HG03575 (cell line): ENCODE data around the gene FSCN2.

Source experiments
- ATAC-seq: cut with Tn5 transposase; IDR thresholded peaks from one replicate; pipeline ENCODE4 v1.9.1; 2021; ENCODE audit not compliant: unreplicated experiment, insufficient number of reproducible peaks, low FRiP score; ENCODE audit errors: extremely low read depth

FSCN2 gene

DNA sequence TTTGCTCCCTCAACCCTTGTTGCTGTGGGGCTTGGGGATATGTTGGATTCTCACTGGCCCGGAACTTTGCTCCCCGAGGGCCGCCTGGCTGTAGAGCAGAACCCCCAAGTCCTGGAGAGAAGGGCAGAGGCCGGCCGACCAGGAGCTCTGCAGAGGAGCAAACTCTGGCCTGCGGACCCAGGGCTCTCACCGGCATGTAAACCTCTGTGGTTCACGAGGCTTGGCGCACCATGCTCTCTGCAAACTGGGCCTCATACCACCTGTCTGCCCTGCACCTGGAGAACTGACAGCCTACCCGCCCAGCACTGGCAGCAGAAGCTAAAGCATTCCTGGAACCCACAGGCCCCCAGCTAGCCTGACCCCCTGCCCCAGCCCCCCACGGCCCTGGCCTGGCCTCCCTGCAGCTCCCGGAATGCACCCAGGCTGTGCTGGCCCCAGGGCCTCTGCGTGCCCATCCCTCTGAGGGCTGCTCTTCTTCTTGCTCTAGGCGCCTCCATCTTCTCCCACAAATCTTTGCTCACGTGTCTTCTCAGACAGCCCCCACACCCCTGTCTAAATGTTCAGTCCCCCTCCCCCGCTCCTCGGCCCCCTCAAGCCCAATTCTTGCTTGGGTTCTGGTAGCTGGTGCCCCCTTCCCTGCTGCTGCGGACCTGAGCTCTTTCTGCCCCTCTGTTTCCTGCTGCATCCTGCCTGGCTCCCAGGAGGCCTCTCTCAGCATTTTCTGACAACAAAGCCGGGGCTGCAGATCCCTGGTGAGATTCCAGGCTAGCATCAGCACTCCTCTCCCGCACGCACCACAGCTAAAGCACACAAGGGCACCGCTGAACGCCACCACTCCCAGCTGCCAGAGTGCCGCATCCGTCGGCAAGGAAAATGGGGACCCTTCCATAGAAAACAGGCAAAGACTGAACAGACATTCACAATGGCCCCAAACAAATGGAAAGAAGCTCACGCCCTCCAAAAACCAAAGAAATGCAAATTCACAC is 38.9 kb upstream of the FSCN2 start:
- no peak for ATAC-seq

DNA sequence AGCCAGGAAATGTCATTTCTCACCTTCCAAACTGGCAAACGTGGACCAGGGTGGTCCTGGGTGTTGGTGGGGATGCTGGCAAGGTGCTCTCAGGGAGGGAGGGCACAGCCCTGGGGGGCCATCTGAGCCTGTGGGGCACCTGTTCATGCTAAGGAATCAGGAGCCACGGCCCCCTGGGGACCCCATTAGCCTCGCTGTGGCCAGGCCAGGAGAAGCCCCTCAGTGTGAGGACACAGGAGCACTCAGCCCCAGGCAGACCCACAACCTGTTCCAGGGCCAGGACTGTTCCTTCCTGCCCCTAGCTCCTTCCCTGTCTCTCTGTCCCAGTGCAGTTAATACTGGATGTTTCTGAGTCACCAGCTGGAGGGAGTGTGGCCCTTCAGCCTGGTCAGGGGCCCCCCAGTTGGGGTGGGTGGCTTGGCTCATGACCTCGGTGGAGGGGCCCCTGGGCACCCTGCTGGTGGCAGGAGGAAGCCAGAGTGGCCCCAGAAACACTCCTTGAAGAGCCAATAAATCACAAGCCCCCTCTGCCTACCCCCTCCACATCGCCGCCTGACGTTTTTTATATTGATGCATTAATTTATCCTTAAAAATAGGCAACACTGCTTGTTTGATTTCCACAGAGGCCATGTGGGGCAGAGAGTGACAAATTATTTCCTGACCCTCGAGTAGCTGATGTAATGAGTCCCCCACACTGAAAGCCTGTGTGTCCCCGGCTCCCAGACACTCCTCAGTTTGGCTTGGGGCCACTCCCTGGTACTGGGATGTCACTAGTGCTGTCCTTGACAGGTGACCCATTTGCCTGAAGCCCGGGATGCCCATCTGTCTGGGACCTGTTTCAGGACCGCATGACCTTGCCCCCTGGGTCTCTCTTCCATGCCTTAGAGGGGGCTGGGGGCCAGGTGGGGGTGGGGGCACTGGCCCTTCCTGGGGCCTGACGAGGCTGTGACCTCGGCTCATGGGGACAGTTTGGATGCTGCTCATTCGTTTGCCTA is 37.9 kb upstream of the FSCN2 start:
- ATAC-seq: no peak

DNA sequence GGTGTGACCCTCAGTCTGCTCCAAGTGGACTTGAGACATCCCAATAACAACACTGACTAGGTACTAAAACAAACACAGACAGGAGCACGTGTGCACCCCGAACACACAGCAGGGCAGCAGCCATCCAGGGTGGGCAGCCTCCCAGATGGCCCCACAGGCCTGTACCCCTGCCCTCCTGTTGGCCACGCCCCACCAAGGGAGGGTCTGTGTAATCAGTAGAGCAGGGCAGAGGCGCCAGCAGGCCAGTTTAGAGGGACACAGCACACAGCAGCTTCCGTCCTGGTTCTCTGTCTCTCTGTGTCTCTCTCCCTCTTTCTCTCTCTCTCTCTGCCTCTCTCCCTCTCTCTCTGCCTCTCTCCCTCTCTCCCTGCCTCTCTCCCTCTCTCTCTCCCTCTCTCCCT is 37.0 kb upstream of the FSCN2 start:
- ATAC-seq: no peak

DNA sequence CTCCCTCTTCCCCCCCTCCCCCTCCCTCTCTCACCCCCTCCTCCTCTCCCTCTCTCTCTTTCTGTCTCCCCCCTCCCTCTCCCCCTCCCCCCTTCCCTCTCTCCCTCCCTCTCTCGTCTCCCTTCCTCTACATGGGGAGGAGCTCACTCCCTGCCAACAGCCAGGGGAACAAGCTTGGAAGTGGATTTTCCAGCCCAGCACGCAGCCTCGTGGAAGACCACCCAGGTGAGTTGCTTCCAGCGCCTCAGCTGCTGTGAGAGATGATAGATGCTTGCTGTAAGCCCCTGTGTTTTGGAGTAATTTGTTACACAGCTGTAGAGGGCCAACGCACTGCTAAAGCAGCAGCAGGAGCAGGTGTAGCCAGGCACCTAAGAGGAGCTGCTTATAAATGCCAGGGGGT is 36.4 kb upstream of the FSCN2 start:
- no peak for ATAC-seq

DNA sequence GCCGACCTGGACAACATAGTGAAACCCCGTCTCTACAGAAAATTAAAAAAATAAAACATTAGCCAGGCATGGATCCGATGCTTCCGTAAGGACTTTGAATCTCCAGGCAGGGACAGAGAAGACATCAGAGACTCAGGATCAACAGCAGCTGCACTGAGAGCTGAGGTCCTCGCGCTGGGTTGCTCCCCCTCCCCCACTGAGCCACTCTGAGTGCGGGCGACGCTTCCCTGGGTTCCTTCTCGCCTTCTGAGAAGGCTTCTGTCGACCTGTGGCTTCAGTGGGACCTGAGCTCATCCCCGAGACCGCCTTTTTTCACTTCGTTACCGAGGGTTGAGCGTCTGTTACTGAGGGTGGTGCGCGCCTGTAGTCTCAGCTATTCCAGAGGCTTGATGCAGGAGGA is 36.0 kb upstream of the FSCN2 start:
- no peak for ATAC-seq

DNA sequence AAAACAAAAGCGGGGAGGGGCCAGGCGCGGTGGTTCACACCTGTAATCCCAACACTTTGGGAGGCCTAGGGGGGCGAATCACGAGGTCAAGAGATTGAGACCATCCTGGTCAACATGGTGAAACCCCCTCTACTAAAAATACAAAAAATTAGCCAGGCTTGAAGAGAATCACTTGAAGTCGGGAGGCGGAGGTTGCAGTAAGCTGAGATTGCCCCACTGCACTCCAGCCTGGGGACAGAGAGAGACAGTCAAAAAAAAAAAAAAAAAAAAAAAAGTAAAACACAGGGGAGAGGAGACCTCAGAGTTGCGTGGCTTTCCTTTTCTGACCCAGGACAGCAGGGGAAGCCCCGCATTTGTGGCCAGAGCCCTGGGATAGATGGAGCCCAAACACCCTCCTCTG is 35.5 kb upstream of the FSCN2 start:
- ATAC-seq: no peak

DNA sequence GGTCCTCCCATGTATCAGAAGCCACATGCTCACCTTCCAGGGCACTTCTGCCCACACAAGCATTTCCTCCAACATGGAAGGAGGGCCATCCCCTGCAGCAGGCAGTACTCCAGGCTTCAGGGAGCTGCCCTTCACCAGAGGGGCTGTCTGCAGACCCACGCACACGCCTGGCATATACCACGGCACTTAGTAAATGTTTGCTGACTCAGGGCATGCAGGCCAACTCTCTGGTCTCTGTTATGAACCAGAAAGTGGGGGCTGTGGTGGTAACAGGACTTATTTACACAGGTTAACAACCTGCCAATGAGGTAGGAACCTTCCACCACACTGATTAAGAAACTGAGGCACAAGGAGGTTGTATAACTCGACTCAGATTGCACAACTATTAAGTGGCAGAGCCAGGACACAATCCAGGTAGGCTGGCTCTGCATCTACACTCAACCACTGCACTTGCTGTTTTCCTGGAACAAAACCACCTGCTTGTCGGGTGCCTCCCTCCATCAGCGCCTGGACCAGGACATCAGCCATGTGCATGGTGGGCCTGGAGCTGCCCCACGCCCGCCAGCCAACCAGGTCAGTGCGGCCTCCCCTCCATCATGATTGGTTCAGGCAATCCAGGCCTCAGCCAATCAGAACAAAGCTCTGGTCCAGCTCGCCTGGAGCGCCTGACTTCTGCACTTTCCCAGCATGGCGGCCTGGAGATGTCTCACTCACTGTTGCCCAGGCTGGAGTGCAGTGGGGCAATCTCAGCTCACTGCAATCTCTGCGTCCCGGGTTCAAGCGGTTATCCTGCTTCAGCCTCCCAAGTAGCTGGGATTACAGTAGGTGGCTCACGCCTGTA is 34.8 kb upstream of the FSCN2 start:
- ATAC-seq: no peak

DNA sequence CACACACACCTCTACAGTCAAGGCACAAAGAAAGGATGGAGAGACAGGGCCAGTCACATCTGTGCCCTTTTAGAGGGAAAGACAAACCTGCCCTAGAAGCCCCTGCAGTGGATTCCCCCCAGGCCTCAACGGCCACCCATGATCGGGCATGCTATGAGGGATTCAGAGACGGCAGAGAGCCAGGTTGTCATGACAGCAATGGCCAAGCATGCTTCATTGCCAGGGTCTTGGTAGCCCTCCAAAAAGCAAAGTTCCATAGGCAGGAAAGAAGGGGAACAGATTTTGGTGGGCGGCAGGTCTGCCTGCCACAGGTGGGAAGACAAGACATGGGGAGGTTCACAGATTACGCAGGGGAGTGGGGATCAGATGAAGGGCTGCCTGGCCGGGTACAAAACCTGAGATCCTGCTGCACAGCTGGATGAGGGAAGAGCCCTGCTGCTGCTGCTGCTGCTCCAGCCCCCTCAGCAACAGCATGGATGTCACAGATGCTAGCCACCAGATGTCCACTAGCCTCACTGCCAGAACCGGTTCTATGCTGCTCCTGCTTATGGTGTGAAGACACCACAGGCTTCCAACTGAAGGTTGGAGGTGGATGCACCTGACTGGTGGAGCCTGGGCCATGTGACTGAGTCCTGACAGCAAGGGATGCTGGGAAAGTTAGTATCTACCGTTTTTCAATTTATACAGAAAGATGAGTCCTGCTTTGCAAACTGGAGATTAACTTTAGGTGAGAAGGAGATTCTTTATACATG is 33.4 kb upstream of the FSCN2 start:
- no peak for ATAC-seq

DNA sequence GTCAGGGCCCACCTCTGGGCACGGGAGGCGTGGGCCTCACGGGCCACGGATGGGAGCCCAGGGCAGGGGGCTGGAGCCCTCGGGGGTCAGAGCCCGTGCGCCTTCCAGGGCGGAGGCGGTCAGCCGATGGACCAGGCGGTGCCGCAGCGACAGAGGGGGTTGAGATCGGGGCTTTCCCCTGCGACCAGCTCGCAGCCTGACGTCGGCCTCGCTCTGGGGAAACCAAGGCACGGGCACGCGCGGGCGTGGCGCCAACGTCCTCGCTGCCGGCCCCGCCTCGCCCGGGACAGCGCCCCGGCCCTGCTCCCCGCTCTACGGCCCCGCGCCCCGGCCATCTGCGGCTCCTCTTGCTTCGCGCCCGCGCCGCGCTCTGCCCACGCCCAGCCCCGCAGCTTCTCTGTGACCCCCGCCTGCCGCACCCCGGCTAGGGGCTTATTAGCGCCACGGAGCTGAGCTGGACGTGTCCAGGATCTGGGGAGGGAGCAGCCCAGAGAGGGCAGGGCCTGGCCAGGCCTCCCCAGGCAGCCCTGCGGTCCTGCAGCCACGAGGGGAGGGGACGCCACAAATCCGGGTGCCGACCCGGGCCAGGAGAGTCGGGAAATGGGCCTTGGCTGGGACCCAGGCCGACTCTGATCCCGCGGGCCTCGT is 29.1 kb upstream of the FSCN2 start:
- ATAC-seq: no peak

DNA sequence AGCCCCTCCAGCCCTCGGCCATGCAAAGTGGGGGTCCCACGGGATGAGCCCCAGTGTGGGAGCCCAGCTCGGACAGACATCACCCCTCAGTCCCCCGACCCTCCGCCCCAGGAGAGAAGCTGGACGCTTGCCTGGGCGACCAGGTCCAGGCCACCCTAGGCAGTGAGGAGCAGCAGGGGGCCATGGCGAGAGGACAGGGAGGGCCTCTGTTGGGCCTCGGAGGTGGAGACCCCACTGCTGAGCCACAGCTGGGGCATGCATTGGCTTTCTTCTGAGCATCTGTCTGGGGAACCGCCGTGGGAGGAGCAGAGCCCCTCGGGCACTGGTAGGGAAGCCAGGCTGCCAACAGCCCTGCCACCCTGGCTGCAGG is 28.6 kb upstream of the FSCN2 start:
- ATAC-seq: no peak

DNA sequence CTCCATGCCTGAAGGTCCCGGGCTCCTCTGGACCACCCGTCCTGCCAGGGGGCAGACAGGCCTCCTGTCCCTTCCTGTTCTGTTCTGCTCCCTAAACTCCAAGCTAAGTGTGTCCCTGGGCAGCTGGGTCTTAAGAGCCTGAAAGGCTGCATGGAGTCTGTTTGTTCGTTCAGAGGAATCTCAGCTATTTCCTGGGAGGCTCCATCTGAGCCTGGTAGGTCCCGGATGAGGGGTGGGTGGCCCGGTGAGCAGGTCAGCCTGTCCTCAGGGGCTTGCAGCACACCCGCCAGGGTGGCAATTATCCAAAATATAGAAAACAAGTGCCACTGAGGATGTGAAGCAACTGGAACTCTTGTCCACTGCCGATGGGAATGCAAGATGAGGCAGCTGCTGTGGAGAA is 28.1 kb upstream of the FSCN2 start:
- no peak for ATAC-seq

DNA sequence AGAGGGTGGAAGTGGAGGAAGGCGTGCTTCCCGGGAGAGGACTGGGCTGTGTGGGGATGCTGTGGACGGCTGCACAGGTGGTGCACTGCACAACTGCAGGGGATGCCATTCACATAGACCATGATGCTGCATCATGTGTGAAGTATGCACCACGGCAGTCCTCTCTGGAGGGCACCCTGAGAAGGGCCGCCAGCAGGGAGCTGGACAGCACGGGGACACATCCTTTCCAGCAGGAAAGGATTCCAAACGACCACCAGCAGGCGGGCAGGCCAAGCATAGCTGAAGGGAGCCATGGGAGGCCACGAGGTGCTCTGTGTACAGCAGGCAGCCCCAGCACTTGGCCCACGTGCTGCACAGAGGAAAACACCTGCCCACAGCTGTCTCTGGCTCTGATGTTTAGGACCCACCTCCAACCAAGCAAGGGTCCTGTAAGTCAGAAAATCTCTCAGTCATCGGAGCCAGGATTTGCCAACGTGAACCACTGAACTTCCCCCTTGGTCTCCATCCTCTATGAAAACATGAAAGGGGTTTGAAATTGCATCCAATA is 25.6 kb upstream of the FSCN2 start:
- ATAC-seq: no peak

DNA sequence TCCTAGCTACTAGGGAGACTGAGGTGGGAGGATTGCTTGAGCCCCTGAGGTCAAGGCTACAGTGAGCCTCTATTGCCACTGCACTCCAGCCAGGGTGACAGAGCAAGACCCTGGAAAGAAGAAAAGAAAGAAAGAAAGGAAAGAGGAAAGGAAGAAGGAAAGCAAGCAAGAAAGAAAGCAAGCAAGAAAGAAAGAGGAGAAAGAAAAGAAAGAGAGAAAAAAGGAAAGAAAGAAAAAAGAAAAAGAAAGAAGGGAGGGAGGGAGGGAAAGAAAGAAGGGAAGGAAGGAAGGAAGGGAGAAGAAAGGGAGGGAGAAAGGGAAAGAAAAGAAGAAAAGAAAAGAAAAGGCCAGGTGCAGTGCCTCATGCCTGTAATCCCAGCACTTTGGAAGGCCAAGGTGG is 24.6 kb upstream of the FSCN2 start:
- ATAC-seq: no peak

DNA sequence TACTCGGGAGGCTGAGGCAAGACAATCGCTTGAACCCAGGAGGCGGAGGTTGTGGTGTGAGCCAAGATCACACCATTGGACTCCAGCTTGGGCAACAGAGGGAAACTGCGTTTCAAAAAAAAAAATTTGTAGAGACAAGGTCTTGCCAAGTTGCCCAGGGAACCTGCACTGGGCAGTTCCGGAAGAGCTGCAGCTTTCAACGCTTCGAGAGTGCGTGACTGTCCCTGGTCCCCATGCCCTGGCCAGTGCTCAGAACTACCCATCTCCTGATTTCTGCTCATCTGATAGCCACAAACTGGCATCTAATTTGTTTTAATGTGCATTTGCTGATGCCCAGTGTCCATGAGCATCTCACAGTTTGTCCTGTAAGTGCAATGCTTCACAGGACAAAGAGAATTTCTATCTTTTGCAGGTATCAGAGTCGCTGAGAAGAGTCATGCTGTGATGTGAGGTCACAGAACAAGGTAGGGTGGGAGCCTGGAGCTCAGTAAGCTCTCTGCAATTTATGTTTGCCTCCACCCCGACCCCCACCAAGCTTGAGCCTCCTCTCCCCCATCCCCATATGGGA is 19.5 kb upstream of the FSCN2 start:
- ATAC-seq: no peak

DNA sequence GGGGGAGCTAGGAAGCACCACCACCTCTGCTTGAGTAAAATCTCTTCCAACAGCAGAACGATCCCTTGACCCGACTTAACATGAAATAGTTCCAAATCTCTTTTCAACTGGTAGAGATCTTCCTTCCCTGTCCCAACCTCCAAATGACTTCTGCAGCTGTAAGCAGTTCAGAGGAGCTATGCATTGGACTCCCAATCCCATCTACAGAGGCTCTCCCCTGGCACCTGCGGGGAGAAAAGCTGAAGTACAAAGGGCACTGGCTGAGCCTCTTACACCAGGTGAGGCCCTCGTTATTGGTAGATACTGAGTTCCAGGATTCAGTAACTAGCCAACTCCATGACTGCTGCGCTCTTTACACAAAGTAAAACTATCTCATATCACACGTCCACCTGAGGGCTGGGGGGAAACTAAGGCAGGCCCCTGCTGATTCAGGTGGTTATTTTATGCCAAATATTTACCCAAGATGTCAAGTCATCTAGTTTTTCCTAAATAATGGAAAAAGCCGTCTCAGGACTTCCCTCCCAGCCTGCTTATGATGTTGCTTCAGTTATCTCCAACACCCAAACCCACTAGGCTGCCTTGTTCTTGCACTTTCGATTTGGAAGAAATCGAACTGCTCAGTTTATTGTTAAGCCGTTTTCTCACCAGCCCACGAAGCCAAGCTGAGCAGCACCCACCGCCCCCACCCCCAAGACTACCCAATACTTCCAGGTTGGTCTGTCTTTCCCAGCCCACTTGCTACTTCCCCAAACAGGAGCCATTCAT is 18.8 kb upstream of the FSCN2 start:
- ATAC-seq: no peak

DNA sequence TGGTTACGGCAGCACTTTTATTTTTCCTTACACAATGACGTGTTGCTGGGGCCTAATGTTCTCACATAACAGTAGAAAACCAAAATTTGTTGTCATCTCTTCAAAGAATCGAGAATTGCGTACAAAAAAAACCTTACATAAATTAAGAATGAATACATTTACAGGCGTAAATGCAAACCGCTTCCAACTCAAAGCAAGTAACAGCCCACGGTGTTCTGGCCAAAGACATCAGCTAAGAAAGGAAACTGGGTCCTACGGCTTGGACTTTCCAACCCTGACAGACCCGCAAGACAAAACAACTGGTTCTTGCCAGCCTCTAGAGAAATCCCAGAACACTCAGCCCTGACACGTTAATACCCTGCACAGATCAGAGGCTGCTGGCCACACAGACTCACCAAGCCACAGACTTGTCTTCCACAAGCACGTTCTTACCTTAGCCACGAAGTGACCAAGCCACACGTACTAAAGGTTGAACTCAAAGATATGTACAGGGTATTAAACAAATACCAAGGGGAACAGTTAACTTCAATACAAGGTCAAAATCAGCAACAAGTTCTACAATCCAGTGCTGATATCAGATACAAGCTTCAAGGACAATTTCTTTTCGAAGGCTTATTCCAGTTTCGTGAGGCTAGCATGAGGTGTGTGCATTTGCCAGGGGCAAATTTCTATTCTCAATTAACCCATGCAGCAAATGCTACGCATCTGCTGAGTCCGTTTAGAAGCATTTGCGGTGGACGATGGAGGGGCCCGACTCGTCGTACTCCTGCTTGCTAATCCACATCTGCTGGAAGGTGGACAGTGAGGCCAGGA is 18.0 kb upstream of the FSCN2 start:
- no peak for ATAC-seq
